Fibroblast of skin of scalp (primary cell): ENCODE results near the gene TUSC2.
"Not testable (repeated sequence)": the region's sequence is repeated elsewhere in the genome, so short reads cannot be mapped to it uniquely, and the experiment has no call there.

Source experiments
- DNase-seq: peaks from one replicate; pipeline ENCODE4 v3.0.0-alpha.2; 2013

Gene TUSC2

DNA sequence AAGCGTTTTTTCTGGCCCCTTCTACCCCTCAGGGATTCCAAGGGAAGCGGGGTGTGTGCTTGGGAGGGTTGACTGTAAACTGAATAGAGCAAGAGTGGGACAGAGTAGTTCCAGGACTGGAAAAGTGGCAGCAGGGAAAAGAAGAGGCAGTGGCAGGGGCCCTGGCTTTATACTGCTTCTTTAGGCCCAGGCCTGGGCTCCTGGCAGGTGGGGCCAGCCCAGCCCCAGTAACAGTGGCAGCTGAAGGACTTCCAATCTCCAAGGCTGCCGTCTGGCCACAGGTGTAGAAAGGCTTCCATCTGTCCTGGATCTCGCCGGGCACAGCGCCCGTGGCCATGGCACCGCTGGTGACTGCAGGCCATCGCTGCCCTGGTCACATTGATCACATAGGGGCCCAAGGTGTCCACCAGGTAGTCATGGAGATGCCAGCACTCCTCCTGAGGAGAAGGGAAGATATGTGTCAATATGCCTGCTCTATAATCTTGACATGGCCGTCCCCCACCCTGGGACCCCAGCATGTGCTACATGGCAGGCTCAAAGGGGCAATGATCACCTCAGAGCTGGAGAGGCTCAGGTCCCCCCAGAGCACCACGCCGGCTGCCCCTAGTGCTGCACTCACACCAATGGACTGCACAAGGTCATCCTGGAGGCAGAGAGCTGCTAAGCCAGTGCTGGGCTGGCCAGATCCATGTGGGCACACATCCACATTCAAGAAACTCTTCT, 34.8 kb downstream of the TUSC2 start:
- DNase-seq: no peak

DNA sequence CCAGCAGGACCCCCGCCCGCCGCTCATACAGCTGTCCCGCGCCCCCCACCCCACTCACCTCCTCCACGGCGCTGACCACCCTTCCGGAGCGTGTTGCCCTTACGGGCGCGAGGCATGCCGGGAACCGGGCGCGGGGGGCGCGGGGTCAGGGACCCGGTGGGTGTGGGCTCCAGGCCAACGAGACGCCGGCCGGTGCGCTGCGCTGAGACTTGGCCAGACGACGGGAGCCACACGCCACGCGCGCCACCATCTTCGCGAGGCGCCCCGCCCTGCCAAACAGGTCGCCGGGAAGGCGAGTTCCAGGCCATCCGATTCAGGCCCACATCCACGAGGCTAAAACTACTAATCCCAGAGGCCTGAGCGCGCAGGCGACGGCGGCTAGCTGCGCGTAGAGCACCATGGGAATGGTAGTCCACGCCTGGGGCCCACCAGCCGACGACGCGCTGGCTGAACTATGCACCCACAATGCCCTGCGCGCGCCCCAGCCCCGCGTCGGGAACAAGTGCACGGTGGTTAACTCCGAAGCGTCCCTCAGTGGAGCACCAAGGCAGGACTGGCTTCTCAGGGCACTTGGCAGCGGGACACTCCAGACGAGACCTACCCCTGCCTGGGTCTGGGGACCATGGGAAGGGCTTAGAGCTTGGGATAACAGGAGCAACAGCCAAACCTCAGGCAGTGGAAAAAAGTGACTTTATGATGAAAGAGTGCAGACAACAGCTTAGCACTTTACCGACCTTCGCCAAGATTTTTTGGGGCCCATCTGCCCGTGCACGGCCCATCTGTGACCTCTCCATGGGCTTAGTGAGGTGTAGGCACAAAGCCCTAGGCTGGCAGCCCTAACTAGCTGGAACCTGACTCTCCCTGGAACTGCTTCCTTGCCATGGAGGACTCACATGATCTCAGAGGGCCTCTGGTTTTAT, 35.6 kb downstream of the TUSC2 start, which contains the start of gene IFRD2:
Gene IFRD2 (minus strand): TSS at position 271 of the 920 bp plus-strand sequence. CDS start 155 bp downstream, at position 116.
- DNase-seq: peak; percentile 97

DNA sequence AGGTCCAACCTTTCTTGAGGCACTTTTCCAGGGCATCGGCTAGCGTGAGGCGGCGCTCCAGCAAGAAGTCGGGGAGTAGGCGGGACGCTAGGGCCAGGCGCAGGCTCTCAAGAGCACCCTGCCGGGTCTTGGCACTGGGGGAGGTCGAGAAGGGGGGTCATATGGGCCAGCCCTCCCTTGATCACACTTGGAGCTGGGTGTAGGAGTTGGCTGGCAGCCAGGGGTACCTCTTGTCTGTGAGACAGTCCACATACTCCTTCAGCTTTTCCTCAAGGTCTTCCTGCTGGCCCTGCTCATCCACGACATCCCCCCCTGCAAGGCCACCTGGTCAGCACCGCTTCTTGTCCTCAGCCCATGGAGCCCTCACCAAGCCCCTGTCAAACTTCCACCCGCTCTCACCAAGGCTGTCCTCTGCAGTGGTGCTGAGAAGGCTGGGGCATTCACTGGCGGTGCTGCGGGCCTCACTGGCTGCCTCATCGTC, 37.8 kb downstream of the TUSC2 start:
- DNase-seq: no peak

DNA sequence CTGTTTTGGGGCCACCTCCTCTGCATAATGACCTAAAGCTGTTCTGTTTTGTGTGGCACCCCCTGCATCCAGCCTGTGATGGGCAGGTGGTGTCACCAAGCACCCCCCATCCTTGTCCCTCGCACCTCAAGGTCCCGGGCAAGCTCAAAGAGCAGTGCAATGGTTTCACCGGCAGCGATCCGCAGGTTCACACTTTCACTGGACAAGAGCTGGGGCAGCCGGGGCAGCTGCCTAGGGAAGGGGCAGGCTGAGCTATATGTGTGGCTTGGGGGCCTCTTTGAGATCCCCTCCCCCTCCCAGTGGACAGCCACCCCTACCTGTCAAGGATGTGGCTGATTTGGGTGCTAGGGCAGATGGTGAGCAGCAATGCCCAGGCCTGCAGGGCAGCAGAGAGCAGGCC, 38.9 kb downstream of the TUSC2 start:
- DNase-seq: no peak

DNA sequence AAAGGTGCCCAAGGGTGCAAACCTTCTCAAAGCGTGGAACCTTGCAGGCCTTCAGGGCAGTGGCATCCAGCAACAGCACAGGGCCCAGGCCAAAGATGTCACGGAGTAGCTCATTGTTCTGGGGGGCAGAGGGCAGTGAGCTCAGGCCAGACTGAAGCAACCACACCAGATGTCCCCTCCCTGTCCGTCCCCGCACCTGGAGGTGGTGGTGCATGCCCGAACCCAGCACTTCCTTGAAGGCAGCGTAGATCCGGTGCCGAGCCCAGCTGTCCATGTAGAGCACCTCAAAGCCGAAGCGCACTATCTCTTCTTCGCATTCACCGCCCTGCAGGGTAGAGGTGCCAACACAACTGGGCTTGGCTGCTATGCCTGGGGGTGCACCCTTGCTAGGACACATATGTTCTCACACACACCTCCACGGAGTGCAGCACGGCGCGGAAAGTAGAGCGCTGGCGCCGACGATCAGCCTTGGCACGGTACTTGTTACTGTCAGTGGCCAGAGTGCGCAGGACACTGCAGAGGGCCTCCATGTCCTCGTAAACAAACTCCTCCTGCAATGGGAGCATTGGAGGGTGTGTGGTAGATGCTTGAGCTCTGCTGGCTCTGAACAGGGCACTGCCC, 39.5 kb downstream of the TUSC2 start:
- DNase-seq: no peak

DNA sequence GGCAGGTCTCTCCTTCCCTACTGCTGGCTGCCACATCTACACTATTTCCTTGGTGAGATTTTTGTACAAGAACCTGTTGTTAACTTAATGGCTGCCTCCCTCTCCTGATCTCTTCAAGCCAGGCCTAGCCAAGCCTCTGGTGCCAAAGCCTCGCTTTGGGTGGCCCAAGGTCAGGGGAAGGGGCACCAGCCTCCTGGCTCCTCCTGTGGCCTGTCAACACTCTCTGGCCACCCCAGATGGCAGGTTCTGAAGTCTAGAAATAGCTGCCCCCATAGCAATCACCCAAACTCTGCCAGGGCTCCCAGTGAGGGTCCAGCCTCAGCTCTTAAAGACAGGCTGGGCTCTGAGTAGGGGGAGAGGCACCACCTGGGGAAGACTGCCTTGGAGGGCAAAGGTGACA, 40.8 kb downstream of the TUSC2 start:
- DNase-seq: no peak

DNA sequence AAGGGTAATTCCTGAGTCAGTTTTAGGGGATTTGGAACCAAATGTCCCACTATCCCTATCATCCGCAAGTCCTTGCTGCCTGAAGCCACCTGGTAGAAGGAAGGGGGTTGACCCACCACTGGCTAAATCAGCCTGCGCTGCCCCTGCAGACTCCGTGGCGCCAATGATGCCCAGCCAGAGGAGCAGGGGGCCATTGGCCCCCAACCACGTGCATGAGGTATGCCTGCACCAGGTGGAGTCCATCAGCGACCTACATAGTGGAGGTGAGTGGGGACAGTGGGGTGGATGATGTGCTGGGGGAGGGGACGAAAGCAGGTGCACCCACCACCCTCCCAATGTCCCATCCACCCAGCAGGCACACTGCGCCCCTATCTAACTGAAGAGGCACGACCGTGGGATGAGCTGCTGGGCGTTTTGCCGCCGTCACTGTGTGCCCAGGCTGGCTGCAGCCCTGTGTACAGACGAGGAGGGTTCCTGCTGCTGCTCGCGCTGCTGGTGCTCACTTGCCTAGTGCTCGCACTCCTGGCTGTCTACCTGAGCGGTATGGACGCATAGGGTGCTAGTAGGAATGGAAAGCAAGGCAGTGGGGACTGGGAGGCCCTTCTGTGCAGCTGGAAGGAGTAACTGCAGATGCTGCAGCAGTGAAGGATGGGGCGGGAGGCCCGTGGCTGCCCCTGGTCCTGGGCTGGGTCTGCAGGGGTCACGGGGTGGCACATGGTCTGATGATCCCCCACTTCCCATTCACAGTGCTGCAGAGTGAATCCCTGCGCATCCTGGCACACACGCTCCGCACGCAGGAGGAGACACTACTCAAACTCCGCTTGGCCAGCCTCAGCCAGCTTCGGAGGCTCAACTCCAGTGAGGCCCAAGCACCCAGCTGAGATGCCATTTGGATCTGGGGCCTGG, 41.4 kb downstream of the TUSC2 start:
- no peak for DNase-seq

DNA sequence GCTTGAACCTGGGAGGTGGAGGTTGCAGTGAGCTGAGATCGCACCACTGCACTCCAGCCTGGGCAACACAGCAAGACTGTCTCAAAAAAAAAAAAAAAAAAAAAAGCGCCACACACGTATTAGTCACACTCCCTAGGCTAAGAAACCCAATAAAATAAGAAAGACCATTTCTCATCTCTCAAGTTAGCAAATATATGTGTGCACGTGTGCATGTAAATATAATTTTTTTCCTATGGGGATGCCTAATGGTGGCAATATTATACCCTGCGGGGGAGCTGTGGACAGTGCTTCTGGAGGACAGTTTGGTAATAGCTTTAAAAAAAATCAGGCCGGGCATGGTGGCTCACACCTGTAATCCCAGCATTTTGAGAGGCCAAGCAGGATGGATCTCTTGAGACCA, 43.9 kb downstream of the TUSC2 start:
- not testable (repeated sequence) for DNase-seq

DNA sequence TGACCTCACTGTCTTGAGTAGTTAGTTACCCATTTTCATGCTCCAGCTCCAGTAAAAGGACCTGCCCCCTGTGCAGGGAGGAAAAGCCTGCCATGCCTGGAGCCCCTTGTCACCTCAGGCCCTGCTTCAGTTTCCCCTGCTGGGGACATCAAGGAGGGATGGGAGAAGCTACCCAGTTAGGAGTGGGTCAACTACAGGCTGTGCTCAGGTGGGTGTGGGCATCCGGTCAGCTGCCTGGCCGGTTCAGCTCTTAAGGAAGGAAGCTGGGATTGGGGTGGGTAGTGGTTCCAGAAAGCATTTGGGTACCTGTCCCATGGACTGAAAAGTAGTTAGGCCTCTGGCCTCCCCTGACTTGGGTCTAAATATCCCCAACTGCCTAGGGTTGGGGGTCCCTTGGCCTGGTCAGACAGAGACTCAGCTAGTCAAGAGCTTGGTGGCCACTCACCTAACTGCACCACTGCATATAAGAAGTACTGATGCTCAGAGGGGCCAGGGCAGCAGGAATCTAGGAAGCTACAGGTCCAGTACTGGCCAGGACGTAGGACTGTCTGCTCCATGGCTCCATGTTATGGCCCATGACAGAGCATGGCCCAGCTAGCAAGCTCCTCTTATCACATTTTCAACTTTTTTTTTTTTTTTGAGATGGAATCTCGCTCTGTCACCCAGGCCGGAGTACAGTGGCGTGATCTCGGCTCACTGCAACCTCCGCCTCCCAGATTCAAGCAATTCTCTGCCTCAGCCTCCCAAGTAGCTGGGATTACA, 48.6 kb downstream of the TUSC2 start:
- DNase-seq: no peak

DNA sequence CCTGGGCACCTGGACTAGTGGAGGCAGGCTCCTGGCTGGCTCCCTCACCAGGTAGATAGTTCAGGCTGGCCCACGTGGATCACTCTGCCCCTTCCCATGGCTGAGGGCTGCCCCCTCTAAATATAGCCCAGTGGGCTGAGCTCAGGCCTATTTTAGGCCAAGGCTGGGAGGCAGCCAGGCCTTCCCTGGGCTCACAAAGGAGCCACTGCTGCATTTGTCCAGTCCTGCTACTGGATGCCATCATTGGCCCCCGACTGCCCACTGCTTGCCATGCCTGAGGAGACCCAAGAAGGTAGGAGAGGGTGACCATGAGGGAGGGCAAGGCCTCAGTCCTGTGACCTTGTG, 49.2 kb downstream of the TUSC2 start, which contains the start of gene LSMEM2:
Gene LSMEM2 (plus strand): TSS at position 208 of the 345 bp plus-strand sequence. CDS start 27 bp downstream, at position 235.
- no peak for DNase-seq

DNA sequence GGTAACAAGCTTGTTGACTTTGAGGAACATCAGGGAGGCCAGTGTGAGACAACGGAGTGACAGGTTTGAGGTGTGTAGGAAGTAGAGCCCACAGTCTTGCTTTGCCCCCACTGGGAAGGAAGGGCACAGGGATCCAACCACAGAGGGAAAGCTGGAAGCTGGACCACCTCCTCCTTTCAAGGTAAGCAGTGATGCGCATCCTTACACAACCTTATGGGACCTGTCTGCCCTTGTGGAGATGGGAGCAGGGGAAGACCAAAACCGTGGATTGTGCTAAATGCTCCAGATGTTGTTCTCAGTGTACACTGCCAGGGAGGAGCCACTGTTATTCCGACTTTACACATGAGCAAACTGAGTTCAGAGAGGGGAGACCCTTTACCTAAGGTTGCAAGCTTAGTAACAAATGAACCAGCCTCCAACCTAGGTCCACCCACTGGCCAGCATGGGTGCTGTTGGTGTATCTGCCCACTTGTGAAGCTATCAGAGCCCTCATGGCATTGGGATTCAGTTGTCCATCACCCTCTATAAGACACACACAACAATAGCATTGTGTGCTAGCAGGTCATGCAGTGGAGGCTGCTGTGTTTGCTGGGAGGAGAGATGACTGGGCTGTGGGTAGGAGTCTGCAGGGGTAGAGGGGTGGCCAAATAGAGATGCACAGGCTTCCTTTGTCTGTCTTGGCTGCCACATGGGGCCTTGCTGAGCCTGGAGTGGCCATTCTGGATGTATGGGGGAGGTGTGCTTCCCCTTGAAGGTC, 49.7 kb downstream of the TUSC2 start:
- DNase-seq: no peak

DNA sequence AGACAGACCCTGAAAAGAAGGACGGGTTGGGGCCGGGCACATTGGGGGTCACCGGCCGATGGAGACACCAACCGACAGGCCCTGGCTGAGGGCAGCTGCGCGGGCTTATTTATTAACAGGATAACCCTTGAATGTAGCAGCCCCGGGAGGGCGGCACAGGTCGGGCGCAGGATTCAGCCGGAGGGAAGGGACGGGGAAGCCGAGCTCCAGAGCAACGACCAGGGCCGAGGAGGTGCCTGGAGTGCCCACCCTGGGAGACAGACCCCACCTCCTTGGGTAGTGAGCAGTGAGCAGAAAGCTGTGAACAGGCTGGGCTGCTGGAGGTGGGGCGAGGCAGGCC, 51.3 kb downstream of the TUSC2 start:
- DNase-seq: no peak

DNA sequence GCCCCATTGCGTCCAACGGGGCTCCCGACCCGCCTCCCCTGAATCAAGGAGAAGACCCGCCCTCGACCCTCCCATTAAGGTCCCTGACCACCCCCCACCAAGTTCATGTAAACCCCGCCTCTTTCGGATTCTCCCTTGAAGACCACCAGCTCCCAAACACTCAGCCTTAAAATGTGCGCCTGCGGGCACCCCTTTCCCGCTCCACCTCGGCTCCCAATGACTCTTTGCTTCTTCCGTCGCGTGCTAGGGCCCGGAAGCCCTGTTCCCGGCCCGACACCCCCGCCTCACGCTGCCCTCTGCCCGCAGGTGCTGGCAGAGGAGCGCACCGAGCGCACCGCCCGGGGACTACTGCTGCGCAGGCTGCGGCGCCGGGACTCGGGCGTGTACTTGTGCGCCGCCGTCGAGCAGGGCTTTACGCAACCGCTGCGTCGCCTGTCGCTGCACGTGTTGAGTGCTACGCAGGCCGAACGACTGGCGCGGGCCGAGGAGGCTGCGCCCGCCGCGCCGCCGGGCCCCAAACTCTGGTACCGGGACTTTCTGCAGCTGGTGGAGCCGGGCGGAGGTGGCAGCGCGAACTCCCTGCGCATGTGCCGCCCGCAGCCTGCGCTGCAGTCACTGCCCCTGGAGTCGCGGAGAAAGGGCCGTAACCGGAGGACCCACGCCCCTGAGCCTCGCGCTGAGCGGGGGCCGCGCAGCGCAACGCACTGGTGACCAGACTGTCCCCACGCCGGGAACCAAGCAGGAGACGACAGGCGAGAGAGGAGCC, 51.8 kb downstream of the TUSC2 start:
- no peak for DNase-seq

DNA sequence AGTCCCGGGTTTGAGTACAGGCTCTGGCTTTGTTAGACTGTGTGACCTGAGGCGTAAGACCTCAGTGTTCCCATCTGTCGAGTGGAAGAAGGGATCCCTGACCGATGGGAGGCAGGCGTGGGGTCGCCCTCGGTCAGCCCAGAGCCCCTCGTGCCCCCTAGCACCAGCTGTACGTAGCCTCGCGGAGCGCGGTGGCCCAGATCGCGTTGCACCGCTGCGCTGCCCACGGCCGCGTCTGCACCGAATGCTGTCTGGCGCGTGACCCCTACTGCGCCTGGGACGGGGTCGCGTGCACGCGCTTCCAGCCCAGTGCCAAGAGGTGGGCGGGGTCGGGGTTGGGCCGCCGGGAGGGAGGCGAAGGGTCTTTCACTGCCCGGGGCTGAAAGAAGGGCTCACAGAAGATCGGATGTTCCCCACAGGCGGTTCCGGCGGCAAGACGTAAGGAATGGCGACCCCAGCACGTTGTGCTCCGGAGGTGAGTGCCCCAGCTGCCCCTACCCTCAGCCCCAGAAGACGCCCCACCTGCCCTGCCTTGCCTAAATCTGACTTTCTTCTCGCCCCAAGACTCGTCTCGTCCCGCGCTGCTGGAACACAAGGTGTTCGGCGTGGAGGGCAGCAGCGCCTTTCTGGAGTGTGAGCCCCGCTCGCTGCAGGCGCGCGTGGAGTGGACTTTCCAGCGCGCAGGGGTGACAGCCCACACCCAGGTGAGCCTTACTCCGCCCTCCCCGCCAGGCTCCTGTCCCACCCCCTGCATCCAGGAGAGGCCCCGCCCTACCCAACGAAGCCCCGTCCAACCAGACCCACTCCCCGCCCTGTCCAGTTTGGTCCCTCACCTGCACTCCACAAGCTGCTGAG, 52.7 kb downstream of the TUSC2 start:
- no peak for DNase-seq
